Caco-2 (cell line): ENCODE measurements around the gene WDPCP. TPM values are rescaled to one million over a fixed set of nuclear protein-coding genes. Genes with fewer than 3 reads are reported as not detected.
"Not testable (repeated sequence)": the region's sequence is repeated elsewhere in the genome, so short reads cannot be mapped to it uniquely, and the experiment has no call there.

Experiments used
- BruUV-seq: library from RNA; stranded (reverse); fragments of 400-500 nt; replicated peaks from 2 replicates; lab custom pipeline; 2021; lab: Mats Ljungman, UMichigan
- CTCF ChIA-PET: fragments of 300-600 bp; sonication (Branson Sonifier 250); formaldehyde crosslinking; loops from one replicate; lab custom pipeline; 2022; ENCODE audit warnings: antibody characterized with exemption; lab: Charles Lee
- POLR2A ChIA-PET: fragments of 300-600 bp; sonication (Branson Sonifier 250); formaldehyde crosslinking; loops from one replicate; lab custom pipeline; 2022; ENCODE audit warnings: antibody characterized with exemption; lab: Charles Lee
- DNase-seq, 2 experiments: peaks; one replicate each; pipeline versions ENCODE4 v3.0.0 to v3.0.0-alpha.2; 2020 to 2022
- H3K27me3 ChIP-seq: replicated peaks from 2 replicates; pipeline ENCODE4 v1.6.0; 2011; ENCODE audit warnings: low read length; ENCODE audit not compliant: control insufficient read depth, insufficient read depth
- H3K36me3 ChIP-seq: 2 replicates; pipeline ENCODE4 v1.5.1; 2011; ENCODE audit warnings: low read length; ENCODE audit not compliant: control insufficient read depth, insufficient read depth
- H3K4me1 ChIP-seq: fragments of 250-450 bp; sonication (Bioruptor Pico); 2 replicates; pipeline ENCODE4 v1.5.1; 2020; ENCODE audit warnings: mild to moderate bottlenecking
- H3K4me3 ChIP-seq: 2 replicates; pipeline ENCODE4 v1.5.1; 2011; ENCODE audit warnings: low read depth, mild to moderate bottlenecking, control low read depth, low read length
- H3K9me3 ChIP-seq: fragments of 250-450 bp; sonication (Bioruptor Pico); 2 replicates; pipeline ENCODE4 v1.5.1; 2020; ENCODE audit warnings: mild to moderate bottlenecking, moderate library complexity
- H3K27ac Mint-ChIP-seq: one replicate; pipeline ENCODE4 v1.8.0; 2022; ENCODE audit warnings: mixed read lengths; ENCODE audit not compliant: unreplicated experiment
- H3K27me3 Mint-ChIP-seq: one replicate; pipeline ENCODE4 v1.8.0; 2022; ENCODE audit warnings: mixed read lengths; ENCODE audit not compliant: insufficient read depth, unreplicated experiment
- H3K36me3 Mint-ChIP-seq: one replicate; pipeline ENCODE4 v1.8.0; 2022; ENCODE audit warnings: mild to moderate bottlenecking, mixed read lengths; ENCODE audit not compliant: insufficient read depth, unreplicated experiment
- H3K4me1 Mint-ChIP-seq: one replicate; pipeline ENCODE4 v1.8.0; 2022; ENCODE audit warnings: low read depth, mixed read lengths; ENCODE audit not compliant: unreplicated experiment
- H3K4me3 Mint-ChIP-seq: one replicate; pipeline ENCODE4 v1.8.0; 2022; ENCODE audit warnings: mild to moderate bottlenecking, moderate library complexity, mixed read lengths; ENCODE audit not compliant: unreplicated experiment
- H3K9me3 Mint-ChIP-seq: one replicate; pipeline ENCODE4 v1.8.0; 2022; ENCODE audit warnings: mixed read lengths; ENCODE audit not compliant: unreplicated experiment
- intact Hi-C: fragments of 100-400 bp; cut with micrococcal nuclease; formaldehyde crosslinking; loops from one replicate; pipeline ENCODE4 v1.10.0; 2022; ENCODE audit not compliant: unreplicated experiment
- total RNA-seq: library from RNA; stranded (reverse); gene quantifications from 2 replicates; pipeline ENCODE4 v1.2.3, GENCODE V29; 2022
- TF ChIP-seq, protein P1 (sequence below), 2 experiments: fragments of 200-600 bp in 1 of 2; IDR thresholded peaks; 1 replicate in 1 of 2; 2 replicates in 1 of 2; pipeline versions ENCODE4 v1.5.1 to v1.8.0; 2011 to 2022; ENCODE audit warnings: antibody characterized with exemption in 1 of 2, control low read depth in 1 of 2, inconsistent platforms in 1 of 2, low read depth in 1 of 2, low read length in 1 of 2, mild to moderate bottlenecking in 1 of 2, moderate library complexity in 1 of 2; ENCODE audit not compliant: insufficient read depth in 1 of 2, severe bottlenecking in 1 of 2, unreplicated experiment in 1 of 2

WDPCP gene
- total RNA-seq, 1 experiment from 2014 or later: 16.2 TPM

DNA sequence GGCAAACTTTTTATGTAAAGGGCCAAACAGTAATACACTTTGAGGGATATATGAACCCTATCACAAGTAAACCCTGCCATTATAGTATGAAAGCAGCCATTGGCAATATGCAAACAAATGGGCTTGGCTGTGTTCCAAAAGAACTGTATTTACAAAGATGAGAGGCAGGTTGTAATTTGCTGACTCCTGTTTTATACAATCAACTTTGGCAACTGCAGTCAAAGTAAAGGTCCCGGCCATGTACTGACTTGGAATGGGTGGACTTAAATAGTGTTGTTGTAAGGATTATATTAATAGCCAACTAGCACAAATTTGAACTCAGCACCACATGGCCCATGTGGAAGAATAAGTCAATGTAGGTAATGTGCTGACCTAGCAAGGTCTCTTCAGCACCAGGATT, 223.4 kb downstream of the WDPCP start:
- Histone ChIP-seq H3K9me3 (no peaks in the 10 kb centered on the region), H3K36me3 (no peaks in the 10 kb centered on the region), H3K27me3 (no peaks in the 10 kb centered on the region), H3K4me3 (no peak overlapping the region), H3K4me1 (no peaks in the 10 kb centered on the region)
- Mint-ChIP-seq H3K27me3 (no peaks in the 10 kb centered on the region), H3K9me3 (no peaks in the 10 kb centered on the region), H3K4me1 (no peaks in the 10 kb centered on the region), H3K36me3 (no peaks in the 10 kb centered on the region), H3K27ac (no peak overlapping the region), H3K4me3 (no peak overlapping the region)
- no peak for DNase-seq
- CTCF ChIA-PET: no interaction called here
- BruUV-seq: no TSS peak
- POLR2A ChIA-PET: no interaction called here
- intact Hi-C loops: no loop called here
- TF ChIP-seq, protein P1, sequence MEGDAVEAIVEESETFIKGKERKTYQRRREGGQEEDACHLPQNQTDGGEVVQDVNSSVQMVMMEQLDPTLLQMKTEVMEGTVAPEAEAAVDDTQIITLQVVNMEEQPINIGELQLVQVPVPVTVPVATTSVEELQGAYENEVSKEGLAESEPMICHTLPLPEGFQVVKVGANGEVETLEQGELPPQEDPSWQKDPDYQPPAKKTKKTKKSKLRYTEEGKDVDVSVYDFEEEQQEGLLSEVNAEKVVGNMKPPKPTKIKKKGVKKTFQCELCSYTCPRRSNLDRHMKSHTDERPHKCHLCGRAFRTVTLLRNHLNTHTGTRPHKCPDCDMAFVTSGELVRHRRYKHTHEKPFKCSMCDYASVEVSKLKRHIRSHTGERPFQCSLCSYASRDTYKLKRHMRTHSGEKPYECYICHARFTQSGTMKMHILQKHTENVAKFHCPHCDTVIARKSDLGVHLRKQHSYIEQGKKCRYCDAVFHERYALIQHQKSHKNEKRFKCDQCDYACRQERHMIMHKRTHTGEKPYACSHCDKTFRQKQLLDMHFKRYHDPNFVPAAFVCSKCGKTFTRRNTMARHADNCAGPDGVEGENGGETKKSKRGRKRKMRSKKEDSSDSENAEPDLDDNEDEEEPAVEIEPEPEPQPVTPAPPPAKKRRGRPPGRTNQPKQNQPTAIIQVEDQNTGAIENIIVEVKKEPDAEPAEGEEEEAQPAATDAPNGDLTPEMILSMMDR (IDR thresholded peaks at IDR 0.05; ENCODE audit: insufficient read depth in 1 of 2, low read depth in 1 of 2, low read length in 1 of 2, severe bottlenecking in 1 of 2, unreplicated experiment in 1 of 2): no peak

DNA sequence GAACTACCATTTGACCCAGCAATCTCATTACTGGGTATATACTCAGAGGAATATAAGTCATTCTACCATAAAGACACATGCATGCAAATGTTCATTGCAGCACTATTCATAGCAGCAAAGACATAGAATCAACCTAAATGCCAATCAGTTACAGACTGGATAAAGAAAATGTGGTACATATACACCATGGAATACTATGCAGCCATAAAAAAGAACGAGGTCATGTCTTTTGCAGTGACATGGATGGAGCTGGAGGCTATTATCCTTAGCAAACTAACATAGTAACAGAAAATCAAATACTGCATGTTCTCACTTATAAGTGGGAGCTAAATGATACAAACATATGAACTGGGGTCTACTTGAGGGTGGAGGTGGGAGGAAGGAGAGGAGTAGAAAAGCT, 230.6 kb downstream of the WDPCP start:
- POLR2A ChIA-PET, H3K4me3 Mint-ChIP-seq, H3K9me3 ChIP-seq, H3K27me3 Mint-ChIP-seq, CTCF ChIA-PET, H3K27me3 ChIP-seq, H3K36me3 ChIP-seq, H3K4me3 ChIP-seq, H3K4me1 ChIP-seq, BruUV-seq, intact Hi-C loops, H3K4me1 Mint-ChIP-seq, H3K9me3 Mint-ChIP-seq, DNase-seq, H3K36me3 Mint-ChIP-seq, H3K27ac Mint-ChIP-seq: not testable (repeated sequence)

DNA sequence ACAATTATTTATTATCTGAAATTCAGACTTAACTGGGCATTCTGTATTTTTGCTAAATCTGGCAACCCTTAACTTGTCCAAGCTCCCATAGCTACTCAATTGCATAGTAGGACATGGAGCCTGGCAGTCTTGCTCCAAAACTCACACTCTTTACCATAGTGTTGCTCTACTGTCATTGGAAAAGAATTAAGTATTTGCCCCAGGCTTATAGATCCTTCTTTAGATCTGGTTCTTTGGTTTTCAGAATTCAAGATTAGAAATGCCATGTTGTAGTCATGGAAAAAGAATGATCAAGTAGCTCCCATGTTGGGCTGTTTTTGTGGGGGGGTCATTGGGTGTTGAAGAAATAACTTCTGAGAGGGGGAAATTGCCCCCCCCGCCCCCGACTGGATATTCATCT, 240.9 kb downstream of the WDPCP start:
- intact Hi-C loops: no loop called here
- Histone ChIP-seq H3K4me3 (no peak overlapping the region), H3K9me3 (peaks cover 16% of the 10 kb centered on the region), H3K4me1 (no peaks in the 10 kb centered on the region), H3K36me3 (no peaks in the 10 kb centered on the region), H3K27me3 (no peaks in the 10 kb centered on the region)
- no peak for DNase-seq
- H3K4me3 Mint-ChIP-seq: no peak overlapping the region
- H3K4me1 Mint-ChIP-seq: no peaks in the 10 kb centered on the region
- POLR2A ChIA-PET: interaction anchor here (0.7 kb wide), 1 partner anchor 694 kb away, joined by 3 read pairs; no protein-coding TSS in a partner anchor
- peaks cover 26% of the 10 kb centered on the region for H3K9me3 Mint-ChIP-seq
- BruUV-seq: no TSS peak
- no peak overlapping the region for H3K27ac Mint-ChIP-seq
- CTCF ChIA-PET: no interaction called here
- H3K36me3 Mint-ChIP-seq: no peaks in the 10 kb centered on the region
- TF ChIP-seq, protein P1 (IDR thresholded peaks at IDR 0.05; ENCODE audit: insufficient read depth in 1 of 2, low read depth in 1 of 2, low read length in 1 of 2, severe bottlenecking in 1 of 2, unreplicated experiment in 1 of 2): no peak
- no peaks in the 10 kb centered on the region for H3K27me3 Mint-ChIP-seq

DNA sequence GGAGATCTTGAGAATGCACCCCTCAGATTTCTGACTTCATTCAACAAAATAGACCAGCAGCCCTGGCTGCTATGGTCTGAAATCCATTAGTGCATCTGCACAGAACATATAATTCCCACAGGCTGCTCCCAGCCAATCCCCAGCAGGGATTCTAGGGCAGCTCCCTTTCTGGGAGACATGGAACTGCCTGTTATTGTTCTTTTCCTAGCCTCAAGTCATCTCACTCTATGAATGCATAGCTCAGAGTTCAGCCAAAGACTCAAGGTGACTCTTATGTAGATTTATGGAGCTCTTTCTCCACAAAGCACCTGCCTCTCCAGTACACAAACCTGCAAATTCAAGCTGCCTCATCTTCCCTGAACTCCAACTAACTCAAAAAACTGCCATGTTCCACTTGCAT, 241.9 kb downstream of the WDPCP start:
- Mint-ChIP-seq H3K9me3 (peaks cover 31% of the 10 kb centered on the region), H3K36me3 (no peaks in the 10 kb centered on the region), H3K27ac (no peak overlapping the region), H3K27me3 (no peaks in the 10 kb centered on the region), H3K4me3 (no peak overlapping the region), H3K4me1 (no peaks in the 10 kb centered on the region)
- H3K36me3 ChIP-seq: no peaks in the 10 kb centered on the region
- no peaks in the 10 kb centered on the region for H3K27me3 ChIP-seq
- H3K9me3 ChIP-seq: peaks cover 18% of the 10 kb centered on the region
- CTCF ChIA-PET: no interaction called here
- DNase-seq: no peak
- TF ChIP-seq, protein P1 (IDR thresholded peaks at IDR 0.05; ENCODE audit: insufficient read depth in 1 of 2, low read depth in 1 of 2, low read length in 1 of 2, severe bottlenecking in 1 of 2, unreplicated experiment in 1 of 2): no peak
- no peaks in the 10 kb centered on the region for H3K4me1 ChIP-seq
- H3K4me3 ChIP-seq: no peak overlapping the region
- POLR2A ChIA-PET: interaction anchor here (0.7 kb wide), 1 partner anchor 693 kb away, joined by 3 read pairs; no protein-coding TSS in a partner anchor
- intact Hi-C loops: no loop called here
- BruUV-seq: no TSS peak
